HL-60 (cell line): ENCODE data around the gene HES6.

Source experiments
- SPI1 ChIP-seq: IDR thresholded peaks from 2 replicates; pipeline ENCODE4 v1.6.1; 2012; ENCODE audit warnings: low read depth, mild to moderate bottlenecking, borderline replicate concordance
- TF ChIP-seq, protein P1 (sequence below): IDR thresholded peaks from one replicate; pipeline ENCODE4 v1.5.1; 2011; ENCODE audit warnings: low read length, control low read depth, inconsistent platforms; ENCODE audit not compliant: insufficient read depth

DNA sequence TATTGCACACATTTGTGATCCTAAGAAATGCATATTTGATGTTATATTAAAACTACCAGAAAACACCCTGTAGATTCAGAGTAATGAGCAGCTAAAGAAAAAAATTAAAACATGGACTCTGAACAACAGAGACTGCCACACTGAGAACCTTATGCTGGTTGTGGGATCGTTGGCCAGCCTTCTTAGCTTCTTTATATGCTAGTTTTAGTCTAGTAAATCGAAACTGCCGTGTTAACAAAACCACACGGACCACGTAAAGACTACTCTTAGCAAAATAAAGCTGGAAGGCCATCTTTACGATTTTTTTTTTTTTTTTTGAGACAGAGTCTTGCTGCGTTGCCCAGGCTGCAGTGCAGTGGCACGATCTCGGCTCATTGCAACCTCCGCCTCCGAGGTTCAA lies 25.8 kb upstream of the HES6 start:
- TF ChIP-seq, protein P1, sequence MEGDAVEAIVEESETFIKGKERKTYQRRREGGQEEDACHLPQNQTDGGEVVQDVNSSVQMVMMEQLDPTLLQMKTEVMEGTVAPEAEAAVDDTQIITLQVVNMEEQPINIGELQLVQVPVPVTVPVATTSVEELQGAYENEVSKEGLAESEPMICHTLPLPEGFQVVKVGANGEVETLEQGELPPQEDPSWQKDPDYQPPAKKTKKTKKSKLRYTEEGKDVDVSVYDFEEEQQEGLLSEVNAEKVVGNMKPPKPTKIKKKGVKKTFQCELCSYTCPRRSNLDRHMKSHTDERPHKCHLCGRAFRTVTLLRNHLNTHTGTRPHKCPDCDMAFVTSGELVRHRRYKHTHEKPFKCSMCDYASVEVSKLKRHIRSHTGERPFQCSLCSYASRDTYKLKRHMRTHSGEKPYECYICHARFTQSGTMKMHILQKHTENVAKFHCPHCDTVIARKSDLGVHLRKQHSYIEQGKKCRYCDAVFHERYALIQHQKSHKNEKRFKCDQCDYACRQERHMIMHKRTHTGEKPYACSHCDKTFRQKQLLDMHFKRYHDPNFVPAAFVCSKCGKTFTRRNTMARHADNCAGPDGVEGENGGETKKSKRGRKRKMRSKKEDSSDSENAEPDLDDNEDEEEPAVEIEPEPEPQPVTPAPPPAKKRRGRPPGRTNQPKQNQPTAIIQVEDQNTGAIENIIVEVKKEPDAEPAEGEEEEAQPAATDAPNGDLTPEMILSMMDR, result no peak
- no peak for TF ChIP-seq SPI1
